ENCODE results near the gene ZMYND8. TPM values are rescaled to one million over a fixed set of nuclear protein-coding genes. Genes with fewer than 3 reads are reported as not detected.

ZMYND8 gene
- total and polyA plus RNA-seq, 2 of the 4 experiments (the other 2 are of a cell fraction) = 24.0 to 28.2 TPM

GRCh38 chr20:47310729-47311128 is 45.8 kb downstream of the ZMYND8 start:
- DNase-seq = no peak
- Histone ChIP-seq H4K20me1 (ENCODE audit: insufficient read depth, low read length) (no peaks in the 10 kb centered on the region), H3K27me3 (ENCODE audit: control insufficient read depth, insufficient read depth, low read length) (no peaks in the 10 kb centered on the region), H4K8ac (ENCODE audit: low read depth in 2 of 2, low read length in 2 of 2) (peak overlapping the region; percentile 35 to 64; a peak in 3 of 4 replicates), H3K4ac (ENCODE audit: low read depth, low read length) (0 out of 2 replicates have a peak overlapping the region, but pooled peaks have one; percentile 2), H3K27ac (ENCODE audit: insufficient read depth, low read length) (no peak overlapping the region), H3K14ac (replicated peaks; ENCODE audit: low read depth, low read length) (0 out of 2 replicates have a peak overlapping the region, but pooled peaks have one; percentile 4), H3K4me2 (ENCODE audit: low read depth, low read length) (no peak overlapping the region), H3K18ac (ENCODE audit: low read depth, low read length) (no peak overlapping the region), H2BK120ac (ENCODE audit: low read depth, low read length) (no peak overlapping the region), H2AK5ac (ENCODE audit: low read depth, low read length) (peak overlapping the region; percentile 61), H2AK9ac (replicated peaks; ENCODE audit: low read depth, low read length, poor library complexity) (no peak overlapping the region), H2BK15ac (ENCODE audit: low read depth, low read length) (no peak overlapping the region), H4K5ac (ENCODE audit: low read depth, low read length) (peak overlapping the region; percentile 9; the same call in 1 of the 2 replicates), H3K23ac (ENCODE audit: low read depth, low read length) (no peak overlapping the region), H4K91ac (ENCODE audit: insufficient read depth, low read depth, low read length) (no peak overlapping the region), H3K79me1 (ENCODE audit: low read depth in 1 of 2, low read length in 2 of 2) (peaks cover 46 to 81% of the 10 kb centered on the region in 2 experiments), H3K9me1 (ENCODE audit: insufficient read depth, low read length) (peaks cover 25% of the 10 kb centered on the region), H2BK20ac (ENCODE audit: low read depth, low read length) (no peak overlapping the region), H3K4me3 (ENCODE audit: insufficient read depth, low read depth, low read length) (no peak overlapping the region), H2BK5ac (ENCODE audit: low read depth, low read length, poor library complexity, severe bottlenecking) (peak overlapping the region; percentile 25), H3K9me3 (ENCODE audit: control insufficient read depth, insufficient read depth, low read length) (no peaks in the 10 kb centered on the region), H3K4me1 (ENCODE audit: control insufficient read depth, insufficient read depth, low read length) (peaks cover 11% of the 10 kb centered on the region), H3K56ac (ENCODE audit: extremely low read depth, insufficient read depth, low read length) (no peak overlapping the region), H3K9ac (ENCODE audit: low read depth, low read length) (no peak overlapping the region), H3K36me3 (ENCODE audit: control insufficient read depth, insufficient read depth, low read length) (peaks cover 18% of the 10 kb centered on the region), H2AFZ (replicated peaks; ENCODE audit: low read length, poor library complexity) (no peak overlapping the region)
- ATAC-seq (ENCODE audit: low read depth) = no peak
- dilution Hi-C loops (cut with HindIII; ENCODE audit: low sequenced_read_pairs, unreplicated experiment) (no loop called here), in situ Hi-C loops (cut with MboI; ENCODE audit: low sequenced_read_pairs) (no loop called here), intact Hi-C loops (cut with micrococcal nuclease) (no loop called here)
- TF ChIP-seq CEBPB (IDR thresholded peaks at IDR 0.05; ENCODE audit: low read depth, low read length) (no peak), MXI1 (IDR thresholded peaks at IDR 0.05; ENCODE audit: borderline replicate concordance, low read depth, low read length) (no peak), FOS (IDR thresholded peaks at IDR 0.05; ENCODE audit: low read depth, low read length) (no peak), MAFK (IDR thresholded peaks at IDR 0.05; ENCODE audit: low read depth, low read length) (no peak)
- WGBS, 2 experiments (ENCODE audit: extremely low coverage in 2 of 2, insufficient read length in 1 of 2) = no CpG with 5 or more reads among the region's 8 CpGs
- ChIA-PET CTCF (no interaction called here), POLR2A (ENCODE audit: unreplicated experiment) (no interaction called here)
- BruUV-seq (replicated peaks) = no TSS peak

Data from IMR-90 (cell line).